H1 (cell line): ENCODE data around the gene AIPL1.

ENCODE experiments used
- EP300 ChIP-seq, 2 experiments: IDR thresholded peaks; 1 replicate in 1 of 2; 2 replicates in 1 of 2; pipeline ENCODE4 v1.6.1; 2011 to 2012; ENCODE audit warnings: low read depth in 2 of 2, low read length in 2 of 2, mild to moderate bottlenecking in 2 of 2, borderline replicate concordance in 1 of 2, inconsistent platforms in 1 of 2, moderate library complexity in 1 of 2
- EZH2 ChIP-seq: fragments of 200-600 bp; sonication (generic); IDR thresholded peaks from 2 replicates; pipeline ENCODE4 v1.7.1; 2012; ENCODE audit warnings: low read depth, mild to moderate bottlenecking, moderate library complexity, low read length, inconsistent platforms; ENCODE audit not compliant: severe bottlenecking
- FOSL1 ChIP-seq: IDR thresholded peaks from 2 replicates; pipeline ENCODE4 v1.6.1; 2011; ENCODE audit warnings: mild to moderate bottlenecking, low read depth, low read length, moderate library complexity; ENCODE audit not compliant: insufficient read depth
- JUND ChIP-seq: IDR thresholded peaks from 2 replicates; pipeline ENCODE4 v1.6.1; 2011; ENCODE audit warnings: mild to moderate bottlenecking, improper control_type of control experiment, low read length

- TF ChIP-seq JUND: no peak
- TF ChIP-seq FOSL1: no peak
- TF ChIP-seq EP300 (IDR thresholded peaks at IDR 0.05; ENCODE audit: borderline replicate concordance in 1 of 2, low read depth in 2 of 2, low read length in 2 of 2): no peak
- TF ChIP-seq EZH2: no peak
Observed at GRCh38 chr17:6483507-6483906, 48.6 kb upstream of the AIPL1 start.
